Activated CD4-positive, alpha-beta T cell treated with anti-CD3 and anti-CD28 coated beads, Interleukin-2, amount 10 ng/mL, durations not matched to agents 7 days and 5 days (primary cell): ENCODE data around the gene ZNF577. TPM values are rescaled to one million over a fixed set of nuclear protein-coding genes. Genes with fewer than 3 reads are reported as not detected.

Experiments
- CTCF ChIA-PET: fragments of 350-600 bp; sonication (Branson Sonifier 250); formaldehyde crosslinking; loops from one replicate; lab custom pipeline; 2021; ENCODE audit warnings: antibody characterized with exemption; lab: Charles Lee
- POLR2A ChIA-PET: fragments of 350-600 bp; sonication (Branson Sonifier 250); formaldehyde crosslinking; loops from one replicate; lab custom pipeline; 2021; ENCODE audit warnings: antibody characterized with exemption; lab: Charles Lee
- DNase-seq: peaks from one replicate; pipeline ENCODE4 v3.0.0-alpha.2; 2020
- H3K27ac Mint-ChIP-seq: one replicate; pipeline ENCODE4 v1.8.0; 2021; ENCODE audit warnings: mild to moderate bottlenecking, moderate library complexity, mixed read lengths
- H3K27me3 Mint-ChIP-seq: one replicate; pipeline ENCODE4 v1.8.0; 2021; ENCODE audit warnings: mixed read lengths
- H3K36me3 Mint-ChIP-seq: one replicate; pipeline ENCODE4 v1.8.0; 2021; ENCODE audit warnings: low read depth, mixed read lengths
- H3K4me1 Mint-ChIP-seq: one replicate; pipeline ENCODE4 v1.8.0; 2021; ENCODE audit warnings: mixed read lengths
- H3K4me3 Mint-ChIP-seq: one replicate; pipeline ENCODE4 v1.8.0; 2021; ENCODE audit warnings: mild to moderate bottlenecking, moderate library complexity, mixed read lengths
- H3K9me3 Mint-ChIP-seq: one replicate; pipeline ENCODE4 v1.8.0; 2021; ENCODE audit warnings: mixed read lengths
- total RNA-seq, 2 experiments: library from RNA; stranded (reverse); gene quantifications; one replicate each; pipeline ENCODE4 v1.2.3, GENCODE V29; 2021

The ZNF577 gene
- total RNA-seq, 2 experiments from 2014 or later = 7.5 to 8.9 TPM

DNA sequence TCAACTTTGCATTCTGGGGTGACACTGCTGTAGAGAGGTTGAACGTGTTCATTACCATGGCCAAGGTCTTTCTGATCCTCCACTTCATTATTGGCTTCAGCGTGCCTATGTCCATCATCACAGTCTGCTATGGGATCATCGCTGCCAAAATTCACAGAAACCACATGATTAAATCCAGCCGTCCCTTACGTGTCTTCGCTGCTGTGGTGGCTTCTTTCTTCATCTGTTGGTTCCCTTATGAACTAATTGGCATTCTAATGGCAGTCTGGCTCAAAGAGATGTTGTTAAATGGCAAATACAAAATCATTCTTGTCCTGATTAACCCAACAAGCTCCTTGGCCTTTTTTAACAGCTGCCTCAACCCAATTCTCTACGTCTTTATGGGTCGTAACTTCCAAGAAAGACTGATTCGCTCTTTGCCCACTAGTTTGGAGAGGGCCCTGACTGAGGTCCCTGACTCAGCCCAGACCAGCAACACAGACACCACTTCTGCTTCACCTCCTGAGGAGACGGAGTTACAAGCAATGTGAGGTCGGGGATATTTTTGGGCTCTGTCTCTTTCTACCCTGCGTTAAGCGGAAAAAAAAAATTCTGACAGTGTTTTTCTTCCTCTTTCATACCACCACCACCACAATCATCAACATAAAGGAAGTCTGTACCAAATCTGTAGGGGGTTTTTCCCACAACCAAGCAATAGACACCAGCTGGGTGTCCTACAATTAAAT is 63.3 kb downstream of the ZNF577 start:
- Mint-ChIP-seq H3K27me3 (no peaks in the 10 kb centered on the region), H3K4me1 (no peaks in the 10 kb centered on the region), H3K36me3 (no peaks in the 10 kb centered on the region), H3K9me3 (peaks cover 47% of the 10 kb centered on the region), H3K27ac (no peak overlapping the region), H3K4me3 (no peak overlapping the region)
- DNase-seq = no peak
- POLR2A ChIA-PET = no interaction called here
- CTCF ChIA-PET = no interaction called here

DNA sequence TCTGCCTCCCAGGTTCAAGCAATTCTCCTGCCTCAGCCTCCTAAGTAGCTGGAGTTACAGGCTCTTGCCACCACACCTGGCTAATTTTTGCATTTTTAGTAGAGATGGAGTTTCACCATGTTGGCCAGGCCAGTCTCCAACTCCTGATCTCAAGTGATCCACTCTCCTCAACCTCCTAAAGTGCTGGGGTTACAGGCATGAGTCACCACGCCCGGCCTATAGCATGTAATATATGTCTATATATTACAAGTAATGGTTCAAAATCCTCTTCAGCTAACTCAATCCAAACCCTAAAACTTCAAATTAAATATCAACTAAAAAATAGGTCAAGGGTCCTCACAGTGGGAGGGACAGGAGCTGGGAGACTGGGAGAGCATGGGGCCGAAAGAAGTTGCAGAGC is 64.8 kb downstream of the ZNF577 start:
- Mint-ChIP-seq H3K36me3 (no peaks in the 10 kb centered on the region), H3K4me1 (no peaks in the 10 kb centered on the region), H3K9me3 (peaks cover 52% of the 10 kb centered on the region), H3K27me3 (no peaks in the 10 kb centered on the region), H3K27ac (no peak overlapping the region), H3K4me3 (no peak overlapping the region)
- ChIA-PET CTCF (no interaction called here), POLR2A (no interaction called here)
- DNase-seq = no peak

DNA sequence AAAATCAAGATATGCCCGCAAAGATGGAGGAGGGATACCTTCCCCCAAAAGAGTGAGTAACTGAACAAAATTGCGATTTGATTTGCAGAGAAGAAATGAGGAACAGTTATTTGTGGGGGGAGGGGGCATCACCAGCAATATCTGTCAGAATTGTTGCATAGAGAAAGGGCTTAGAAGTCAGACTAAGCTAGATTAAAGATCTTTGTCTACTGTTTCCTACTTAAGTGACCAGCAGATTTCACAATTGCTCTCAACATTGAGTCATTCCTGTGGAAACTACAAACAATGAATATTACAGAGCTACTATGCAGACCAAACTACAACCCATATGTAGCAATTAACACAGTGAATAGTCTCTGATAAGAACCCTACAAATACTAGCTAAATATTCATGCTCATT is 65.4 kb downstream of the ZNF577 start:
- CTCF ChIA-PET = interaction anchor here (0.7 kb wide), 1 partner anchor 48 kb away, joined by 3 read pairs; no protein-coding TSS in a partner anchor
- DNase-seq = no peak
- POLR2A ChIA-PET = no interaction called here
- H3K27ac Mint-ChIP-seq = no peak overlapping the region
- peaks cover 47% of the 10 kb centered on the region for H3K9me3 Mint-ChIP-seq
- no peaks in the 10 kb centered on the region for H3K36me3 Mint-ChIP-seq
- no peak overlapping the region for H3K4me3 Mint-ChIP-seq
- H3K4me1 Mint-ChIP-seq = no peaks in the 10 kb centered on the region
- no peaks in the 10 kb centered on the region for H3K27me3 Mint-ChIP-seq

DNA sequence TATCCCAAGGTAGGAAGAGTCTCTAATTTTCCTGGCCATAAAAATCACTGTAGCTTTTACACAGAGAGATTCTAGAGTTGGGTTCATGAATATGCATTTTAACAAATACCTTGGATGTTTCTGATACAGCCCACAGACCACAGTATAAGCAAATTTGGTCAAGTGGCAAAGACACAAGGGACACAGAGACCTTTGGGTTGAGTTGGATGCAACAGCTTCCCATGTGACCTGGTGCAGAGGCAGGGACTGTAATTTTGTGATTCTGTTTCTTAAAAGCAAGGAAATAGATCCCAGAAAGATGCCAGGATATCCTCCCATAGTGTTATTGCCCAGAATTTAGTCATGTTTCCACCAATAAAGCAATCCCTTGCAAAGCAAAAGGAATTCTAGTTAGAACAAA is 65.8 kb downstream of the ZNF577 start:
- DNase-seq = no peak
- Mint-ChIP-seq H3K36me3 (no peaks in the 10 kb centered on the region), H3K27me3 (no peaks in the 10 kb centered on the region), H3K9me3 (peaks cover 47% of the 10 kb centered on the region), H3K27ac (no peak overlapping the region), H3K4me1 (no peaks in the 10 kb centered on the region), H3K4me3 (no peak overlapping the region)
- ChIA-PET CTCF (interaction anchor here (0.7 kb wide), 1 partner anchor 48 kb away, joined by 3 read pairs; no protein-coding TSS in a partner anchor), POLR2A (no interaction called here)

DNA sequence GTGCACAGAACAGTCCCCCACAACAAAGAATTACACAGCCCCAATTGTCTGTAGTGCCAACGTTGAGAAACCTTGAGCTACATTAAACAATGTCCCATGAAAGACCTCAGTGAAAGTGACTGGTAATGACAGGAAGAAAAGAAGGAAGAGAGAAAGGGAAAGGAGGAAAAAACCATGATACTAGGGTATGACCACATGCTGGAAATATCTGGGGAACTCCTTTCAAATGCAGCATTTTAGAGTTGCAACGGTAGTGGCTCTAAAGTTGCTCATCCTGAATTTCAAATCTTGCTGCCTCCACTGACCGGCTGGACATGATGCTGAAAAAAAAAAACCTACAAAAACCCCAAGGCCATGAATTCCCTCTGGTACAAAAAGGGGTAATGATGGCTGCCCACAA is 66.3 kb downstream of the ZNF577 start:
- ChIA-PET POLR2A (no interaction called here), CTCF (no interaction called here)
- Mint-ChIP-seq H3K4me3 (no peak overlapping the region), H3K36me3 (no peaks in the 10 kb centered on the region), H3K27ac (no peak overlapping the region), H3K9me3 (peaks cover 44% of the 10 kb centered on the region), H3K4me1 (no peaks in the 10 kb centered on the region), H3K27me3 (no peaks in the 10 kb centered on the region)
- DNase-seq = no peak

Other genes with a start within 250 kb of the ZNF577 start
- gene SIGLEC14, start 241.1 kb downstream of the ZNF577 start, total RNA-seq = not detected
- gene SPACA6, start 194.6 kb downstream of the ZNF577 start, total RNA-seq = 1 to 10 TPM; 3.1 to 3.9 TPM
- not detected for gene HAS1, start 164.0 kb downstream of the ZNF577 start, total RNA-seq
- not detected for gene FPR1, start 136.1 kb downstream of the ZNF577 start, total RNA-seq
- gene FPR2, start 126.8 kb downstream of the ZNF577 start, total RNA-seq = not detected
- gene FPR3, start 92.8 kb downstream of the ZNF577 start, total RNA-seq = not detected
- 10 to 100 TPM; 12.2 to 12.8 TPM for gene ZNF649, start 17.1 kb upstream of the ZNF577 start, total RNA-seq
- gene ZNF613, start 39.5 kb upstream of the ZNF577 start, total RNA-seq = 10 to 100 TPM in 1 of 2 experiments, 1 to 10 TPM in 1; 6.5 to 10.6 TPM
- gene ZNF350, start 98.9 kb upstream of the ZNF577 start, total RNA-seq = 10 to 100 TPM; 15.5 to 17.8 TPM
- 10 to 100 TPM; 10.5 to 11.7 TPM for gene ZNF615, start 120.3 kb upstream of the ZNF577 start, total RNA-seq
- 1 to 10 TPM; 9.0 to 9.9 TPM for gene ZNF614, start 140.4 kb upstream of the ZNF577 start, total RNA-seq
- gene ZNF432, start 160.9 kb upstream of the ZNF577 start, total RNA-seq = 10 to 100 TPM; 11.9 to 12.6 TPM
- gene ZNF841, start 207.8 kb upstream of the ZNF577 start, total RNA-seq = 10 to 100 TPM; 27.7 to 27.9 TPM